Dedifferentiated amniotic fluid mesenchymal stem cell (primary cell): ENCODE data around the gene RGS21.
"Not testable (repeated sequence)": the region's sequence is repeated elsewhere in the genome, so short reads cannot be mapped to it uniquely, and the experiment has no call there.

Experiments
- DNase-seq: peaks from one replicate; pipeline ENCODE4 v3.0.0-alpha.2; 2016; ENCODE audit errors: extremely low spot score

RGS21 gene

GRCh38 chr1:192316942-192317450 is at the start of gene RGS21:
TSS of gene RGS21 (plus strand) at chr1:192316992. CDS start at chr1:192343037, 26,045 bp downstream.
- no peak for DNase-seq

GRCh38 chr1:192268468-192269052 is 48.2 kb upstream of the RGS21 start:
- no peak for DNase-seq

GRCh38 chr1:192270398-192270797 is 46.4 kb upstream of the RGS21 start:
- no peak for DNase-seq

- no peak for DNase-seq
Observed at GRCh38 chr1:192272732-192273131, 44.1 kb upstream of the RGS21 start.

GRCh38 chr1:192274588-192274987 is 42.2 kb upstream of the RGS21 start:
- DNase-seq, result no peak

GRCh38 chr1:192277635-192278034 is 39.2 kb upstream of the RGS21 start:
- DNase-seq, result no peak

- no peak for DNase-seq
Observed at GRCh38 chr1:192284927-192285326, 31.9 kb upstream of the RGS21 start.

GRCh38 chr1:192303029-192303428 is 13.8 kb upstream of the RGS21 start:
- no peak for DNase-seq

GRCh38 chr1:192308314-192308713 is 8.5 kb upstream of the RGS21 start:
- DNase-seq, result not testable (repeated sequence)

GRCh38 chr1:192311281-192311680 is 5.5 kb upstream of the RGS21 start:
- DNase-seq, result peak; percentile 42

GRCh38 chr1:192327997-192328396 is 11.2 kb downstream of the RGS21 start:
- no peak for DNase-seq

- DNase-seq, result no peak
Observed at GRCh38 chr1:192342842-192343241, 26.1 kb downstream of the RGS21 start.

- no peak for DNase-seq
Observed at GRCh38 chr1:192343344-192343743, 26.6 kb downstream of the RGS21 start.

GRCh38 chr1:192349314-192349713 is 32.5 kb downstream of the RGS21 start:
- no peak for DNase-seq

- DNase-seq, result no peak
Observed at GRCh38 chr1:192350356-192350755, 33.6 kb downstream of the RGS21 start.

- no peak for DNase-seq
Observed at GRCh38 chr1:192351550-192351949, 34.8 kb downstream of the RGS21 start.

- no peak for DNase-seq
Observed at GRCh38 chr1:192357924-192358323, 41.1 kb downstream of the RGS21 start.

- DNase-seq, result no peak
Observed at GRCh38 chr1:192358402-192358801, 41.6 kb downstream of the RGS21 start.

GRCh38 chr1:192358822-192359221 is 42.0 kb downstream of the RGS21 start:
- DNase-seq, result no peak

- no peak for DNase-seq
Observed at GRCh38 chr1:192363177-192363576, 46.4 kb downstream of the RGS21 start.

GRCh38 chr1:192367436-192367835 is 50.6 kb downstream of the RGS21 start:
- no peak for DNase-seq

- DNase-seq, result no peak
Observed at GRCh38 chr1:192375306-192375705, 58.5 kb downstream of the RGS21 start.

GRCh38 chr1:192376374-192376773 is 59.6 kb downstream of the RGS21 start:
- DNase-seq, result no peak

- DNase-seq, result peak; percentile 51
Observed at GRCh38 chr1:192378276-192378675, 61.5 kb downstream of the RGS21 start.
